Coronary artery (tissue), 2 donors: ENCODE measurements around the gene ZNFX1.

Experiments
- DNase-seq: peaks from one replicate; pipeline ENCODE4 v3.0.0-alpha.2; 2017; ENCODE audit warnings: low spot score
- H3K27ac ChIP-seq, 2 donors: fragments of 200-600 bp; sonication (generic); one replicate each; pipeline ENCODE4 v1.5.1; 2016 to 2019
- H3K4me3 ChIP-seq: fragments of 200-600 bp; sonication (generic); 2 replicates; pipeline ENCODE4 v1.5.1; 2016; ENCODE audit warnings: mild to moderate bottlenecking, moderate library complexity
- TF ChIP-seq, protein P1 (sequence below): fragments of 200-600 bp; sonication (generic); IDR thresholded peaks from one replicate; pipeline ENCODE4 v1.5.1; 2019; ENCODE audit warnings: antibody characterized with exemption

ZNFX1 gene

DNA sequence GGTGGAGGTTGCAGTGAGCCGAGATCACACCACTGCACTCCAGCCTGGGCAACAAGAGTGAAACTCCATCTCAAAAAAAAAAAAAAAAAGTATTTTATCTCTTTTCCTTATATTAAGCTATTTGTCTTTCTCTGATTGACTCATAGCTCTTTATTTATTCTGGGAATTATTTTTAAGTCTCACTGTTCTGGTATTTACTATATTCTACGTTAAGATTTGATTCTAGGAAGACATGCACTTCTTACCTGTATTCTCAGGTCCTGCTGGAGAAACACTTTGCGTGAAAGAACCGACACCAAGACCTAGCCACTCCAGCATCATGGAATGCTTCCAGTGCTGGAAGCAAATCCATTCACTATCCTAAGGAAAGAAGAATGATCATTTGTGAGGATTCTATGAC is 17.6 kb downstream of the ZNFX1 start:
- H3K4me3 ChIP-seq, result no peak overlapping the region
- TF ChIP-seq, protein P1, sequence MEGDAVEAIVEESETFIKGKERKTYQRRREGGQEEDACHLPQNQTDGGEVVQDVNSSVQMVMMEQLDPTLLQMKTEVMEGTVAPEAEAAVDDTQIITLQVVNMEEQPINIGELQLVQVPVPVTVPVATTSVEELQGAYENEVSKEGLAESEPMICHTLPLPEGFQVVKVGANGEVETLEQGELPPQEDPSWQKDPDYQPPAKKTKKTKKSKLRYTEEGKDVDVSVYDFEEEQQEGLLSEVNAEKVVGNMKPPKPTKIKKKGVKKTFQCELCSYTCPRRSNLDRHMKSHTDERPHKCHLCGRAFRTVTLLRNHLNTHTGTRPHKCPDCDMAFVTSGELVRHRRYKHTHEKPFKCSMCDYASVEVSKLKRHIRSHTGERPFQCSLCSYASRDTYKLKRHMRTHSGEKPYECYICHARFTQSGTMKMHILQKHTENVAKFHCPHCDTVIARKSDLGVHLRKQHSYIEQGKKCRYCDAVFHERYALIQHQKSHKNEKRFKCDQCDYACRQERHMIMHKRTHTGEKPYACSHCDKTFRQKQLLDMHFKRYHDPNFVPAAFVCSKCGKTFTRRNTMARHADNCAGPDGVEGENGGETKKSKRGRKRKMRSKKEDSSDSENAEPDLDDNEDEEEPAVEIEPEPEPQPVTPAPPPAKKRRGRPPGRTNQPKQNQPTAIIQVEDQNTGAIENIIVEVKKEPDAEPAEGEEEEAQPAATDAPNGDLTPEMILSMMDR, result no peak
- no peak overlapping the region for H3K27ac ChIP-seq
- DNase-seq, result no peak

DNA sequence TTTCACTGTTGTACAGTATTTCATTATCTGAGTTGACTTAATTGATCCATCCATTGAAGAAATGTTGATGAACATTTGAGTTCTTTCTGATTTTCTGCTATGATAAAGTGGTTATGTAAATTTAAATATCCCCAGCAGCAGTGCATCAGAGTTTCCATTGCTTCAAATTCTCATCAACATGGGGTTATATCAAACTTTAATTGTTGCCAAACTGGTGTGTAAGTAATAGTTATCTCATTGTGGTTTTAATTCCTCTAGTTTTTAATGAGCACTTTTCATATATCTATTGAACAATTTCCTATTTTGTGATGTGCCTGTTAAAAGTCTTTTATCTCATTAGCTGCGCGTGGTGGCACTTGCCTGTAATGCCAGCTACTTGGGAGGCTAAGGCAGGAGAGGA is 18.1 kb downstream of the ZNFX1 start:
- DNase-seq, result no peak
- TF ChIP-seq, protein P1, result no peak
- Histone ChIP-seq H3K27ac (no peak overlapping the region), H3K4me3 (no peak overlapping the region)

DNA sequence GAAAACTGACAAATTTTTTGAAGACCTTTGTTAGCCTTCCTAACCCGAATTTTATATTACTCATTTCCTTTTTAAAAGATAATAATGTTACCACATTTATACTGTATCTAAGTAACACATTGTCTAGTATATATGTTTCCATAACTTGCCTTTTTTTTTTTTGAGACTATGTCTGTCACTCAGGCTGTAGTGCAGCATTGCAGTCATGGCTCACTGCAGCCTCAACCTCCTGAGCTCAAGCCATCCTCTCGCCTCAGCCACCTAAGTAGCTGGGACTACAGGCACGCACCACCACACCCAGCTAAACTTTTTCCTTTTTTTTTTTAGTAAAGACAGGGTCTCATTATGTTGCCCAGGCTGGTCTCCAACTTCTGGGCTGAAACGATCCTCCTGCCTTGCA is 18.6 kb downstream of the ZNFX1 start:
- TF ChIP-seq, protein P1, result no peak
- no peak overlapping the region for H3K27ac ChIP-seq
- no peak for DNase-seq
- H3K4me3 ChIP-seq, result no peak overlapping the region

DNA sequence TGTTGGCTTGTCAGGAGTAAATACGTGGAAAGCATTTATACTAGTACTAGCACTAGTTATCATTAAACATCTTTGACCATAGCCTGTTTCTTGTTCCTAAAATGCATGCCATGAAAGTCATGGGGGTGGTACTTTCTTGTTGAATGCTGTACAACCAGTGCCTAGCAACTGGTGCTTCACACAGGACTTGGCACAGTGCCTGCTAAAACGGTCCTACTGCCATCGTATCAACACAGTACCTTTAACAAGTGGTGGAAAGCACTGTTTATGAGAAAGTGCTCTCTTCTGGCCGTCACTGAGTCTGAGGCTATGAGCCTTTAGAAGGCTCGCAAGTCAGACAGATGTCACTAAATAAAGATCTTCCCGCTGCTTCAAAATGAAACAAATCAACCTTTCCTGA is 21.6 kb downstream of the ZNFX1 start:
- Histone ChIP-seq H3K4me3 (no peak overlapping the region), H3K27ac (no peak overlapping the region)
- no peak for DNase-seq
- TF ChIP-seq, protein P1, result no peak

DNA sequence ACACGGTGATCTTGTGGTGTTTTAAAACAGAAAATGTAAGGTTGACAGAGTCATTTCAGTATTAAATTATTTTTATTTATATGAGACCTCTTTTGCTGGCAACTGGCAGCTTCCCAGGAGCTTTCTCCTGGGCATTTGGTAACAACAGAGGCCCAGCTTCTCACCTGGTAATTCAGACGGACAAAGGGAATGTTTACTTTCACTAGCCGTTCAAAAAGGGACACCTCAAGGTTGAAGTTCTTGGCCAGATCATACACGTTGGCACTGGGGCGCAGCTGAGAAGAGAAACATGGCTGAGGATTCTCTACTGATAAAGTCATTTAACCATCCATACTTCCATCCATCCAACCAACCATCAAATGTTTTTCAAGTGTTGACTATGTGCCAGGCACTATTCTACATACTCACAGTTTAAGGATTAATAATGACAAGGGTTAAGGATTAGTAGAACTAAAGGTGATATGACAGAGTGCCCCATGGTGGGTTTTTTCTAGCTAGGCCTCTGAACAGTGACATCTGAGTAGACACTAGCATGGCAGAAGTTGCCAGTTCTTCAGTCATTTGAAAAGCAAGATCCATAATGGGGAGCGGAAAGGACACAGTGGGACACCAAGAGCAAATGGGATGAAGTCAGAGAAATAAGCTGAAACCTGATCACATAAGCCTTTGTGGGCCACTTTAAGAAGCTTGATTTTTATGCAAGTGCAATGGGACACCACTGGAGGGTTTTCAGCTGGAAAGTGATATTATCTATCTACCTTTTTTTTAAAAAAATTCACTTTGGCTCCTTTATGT is 25.1 kb downstream of the ZNFX1 start:
- Histone ChIP-seq H3K27ac (no peak overlapping the region), H3K4me3 (no peak overlapping the region)
- TF ChIP-seq, protein P1, result no peak
- no peak for DNase-seq

DNA sequence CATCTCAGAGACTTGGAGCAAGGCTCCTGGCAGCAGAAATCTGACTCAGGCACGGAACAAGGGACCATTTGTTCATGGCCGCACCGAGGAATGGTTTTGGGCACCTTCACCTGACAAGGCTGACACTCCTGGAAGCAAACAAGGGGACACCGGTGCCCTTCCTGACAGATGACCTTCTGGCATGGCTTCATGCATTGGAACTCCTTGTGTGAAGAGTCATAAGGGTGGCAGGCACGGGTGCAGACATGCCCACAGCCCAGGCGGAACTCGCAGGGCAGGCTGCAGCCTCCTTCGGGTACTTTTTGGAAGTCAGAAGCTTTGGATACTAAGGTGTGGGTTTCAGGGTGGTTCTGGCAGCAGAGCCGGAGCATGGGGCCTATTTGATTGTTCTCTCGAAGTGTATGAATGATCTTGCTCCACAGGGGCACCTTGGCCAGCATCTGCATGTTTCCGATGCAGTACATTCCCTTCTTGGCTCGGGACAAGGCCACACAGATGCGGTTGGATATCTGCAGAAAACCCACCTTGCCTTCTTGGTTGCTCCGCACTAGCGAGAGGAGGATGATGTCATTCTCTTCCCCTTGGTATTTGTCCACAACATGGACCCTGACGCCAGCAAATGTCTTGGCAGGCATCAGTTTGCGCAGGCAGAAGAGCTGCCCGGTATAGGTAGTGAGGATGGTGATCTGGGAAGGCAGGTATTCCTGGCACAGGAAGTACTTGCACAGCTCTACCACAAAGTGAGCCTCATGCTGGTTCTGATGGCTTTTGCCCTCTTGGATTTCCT is 28.8 kb downstream of the ZNFX1 start:
- no peak overlapping the region for H3K27ac ChIP-seq

More for the DNA sequence above, 28.8 kb downstream of the ZNFX1 start:
- no peak overlapping the region for H3K4me3 ChIP-seq
- TF ChIP-seq, protein P1, result no peak
- DNase-seq, result no peak
